Small intestine (tissue), 7 donors: ENCODE results near the gene FBXL13. TPM values are rescaled to one million over a fixed set of nuclear protein-coding genes. Genes with fewer than 3 reads are reported as not detected.

Experiments used
- DNase-seq, 2 donors: peaks; one replicate each; pipeline versions ENCODE4 v3.0.0 to v3.0.0-alpha.2; 2013
- FAIRE-seq: peaks from 2 replicates; lab custom pipeline; 2012; peaks lifted over from hg19 to GRCh38; lab: Jason Lieb, UNC
- H3K27ac ChIP-seq, 3 donors: one replicate each; pipeline ENCODE4 v1.5.1; 2013; ENCODE audit warnings: low read length in 2 of 3, mild to moderate bottlenecking in 2 of 3, control low read depth in 1 of 3, inconsistent platforms in 1 of 3, low read depth in 1 of 3, moderate library complexity in 1 of 3
- H3K27me3 ChIP-seq, 3 donors: one replicate each; pipeline ENCODE4 v1.6.1; 2013; ENCODE audit warnings: low read length in 3 of 3, inconsistent platforms in 1 of 3; ENCODE audit not compliant: control insufficient read depth in 3 of 3, insufficient read depth in 3 of 3
- H3K36me3 ChIP-seq, 3 donors: one replicate each; pipeline ENCODE4 v1.6.1; 2013; ENCODE audit warnings: low read length in 3 of 3, inconsistent platforms in 1 of 3, low read depth in 1 of 3, mild to moderate bottlenecking in 1 of 3, moderate library complexity in 1 of 3; ENCODE audit not compliant: control insufficient read depth in 3 of 3, insufficient read depth in 2 of 3
- H3K4me1 ChIP-seq, 3 donors: one replicate each; pipeline ENCODE4 v1.6.1; 2013; ENCODE audit warnings: low read length in 2 of 3, inconsistent platforms in 1 of 3, low read depth in 1 of 3, mild to moderate bottlenecking in 1 of 3, moderate library complexity in 1 of 3; ENCODE audit not compliant: control insufficient read depth in 3 of 3, insufficient read depth in 2 of 3
- H3K4me3 ChIP-seq, 3 donors: one replicate each; pipeline ENCODE4 v1.5.1; 2013; ENCODE audit warnings: low read length in 3 of 3, control low read depth in 1 of 3, inconsistent platforms in 1 of 3, low read depth in 1 of 3, mild to moderate bottlenecking in 1 of 3, moderate library complexity in 1 of 3
- H3K9me3 ChIP-seq, 2 donors: one replicate each; pipeline ENCODE4 v1.6.1; 2013; ENCODE audit warnings: low read depth in 1 of 2, low read length in 1 of 2; ENCODE audit not compliant: control insufficient read depth in 2 of 2, insufficient read depth in 1 of 2
- WGBS, 3 donors: extraction: QIAGEN DNeasy Blood & Tissue Kit; methylation state at CpG; one replicate each; pipeline ENCODE4 v1.1.7; 2013; 5-methylcytosine and 5-hydroxymethylcytosine counted together
- polyA plus RNA-seq, 4 donors: library from polyadenylated mRNA; stranded (reverse) in 3 of 4; unstranded in 1 of 4; fragments of 200-250 nt in 3 of 4; fragments of 120-200 nt in 1 of 4; gene quantifications; one replicate each; pipeline versions ENCODE4 v1.2.1 to v1.2.3, GENCODE V29; 2013
- donor health status: healthy with polysubstance abuse.
- donor health status: control.
- donor health status: control.
- donor health status: Bipolar disorder and iron deficiency.
- donor health status: healthy.

Gene FBXL13
- polyA plus RNA-seq, 4 donors: 0.10 to 0.38 TPM; not detected in 2

DNA sequence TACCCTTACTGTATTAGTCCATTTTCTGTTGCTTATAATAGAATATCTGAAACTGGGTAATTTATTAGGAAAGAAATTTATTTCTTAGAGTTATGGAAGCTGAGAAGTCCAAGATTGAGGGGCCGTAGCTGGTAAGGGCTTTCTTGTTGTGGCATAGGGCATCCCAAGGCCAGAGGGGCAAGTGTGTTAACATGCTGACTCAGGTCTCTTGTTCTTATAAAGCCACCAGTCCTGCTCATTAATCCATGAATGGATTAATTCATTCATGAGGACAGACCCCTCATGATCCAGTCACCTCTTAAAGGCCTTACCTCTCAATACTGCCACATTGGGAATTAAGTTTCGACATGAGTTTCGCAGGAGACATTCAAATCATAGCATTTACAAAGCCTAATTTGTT is 2.7 kb upstream of the FBXL13 start:
- peaks cover 0 to 14% (median 0%) of the 10 kb centered on the region in 3 donors for H3K36me3 ChIP-seq
- H3K4me3 ChIP-seq: no peak overlapping the region
- no peak overlapping the region for H3K27ac ChIP-seq
- FAIRE-seq (no peak), DNase-seq (no peak)
- H3K9me3 ChIP-seq: no peaks in the 10 kb centered on the region
- 95 to 99% (median 98%) methylated on average over 3 of the region's 3 CpGs for WGBS, 3 donors
- H3K27me3 ChIP-seq: no peaks in the 10 kb centered on the region
- H3K4me1 ChIP-seq: peaks cover 0 to 8% (median 3%) of the 10 kb centered on the region in 3 donors

DNA sequence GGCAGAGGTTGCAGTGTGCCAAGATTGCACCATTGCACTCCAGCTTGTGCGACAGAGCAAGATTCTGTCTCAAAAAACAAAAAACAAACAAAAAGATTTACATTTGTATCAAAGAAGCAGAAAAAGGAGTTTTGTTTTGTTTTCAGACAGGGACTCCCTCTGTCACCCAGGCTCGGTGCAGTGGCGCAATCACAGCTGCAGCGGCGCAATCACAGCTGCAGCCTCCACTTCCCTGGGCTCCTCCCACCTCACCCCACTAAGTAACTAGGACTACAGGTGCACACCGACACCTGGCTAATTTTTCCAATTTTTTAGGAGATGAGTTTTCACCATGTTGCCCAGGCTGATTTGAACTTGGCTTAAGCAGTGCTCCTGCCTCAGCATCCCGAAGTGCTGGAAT is 2.2 kb upstream of the FBXL13 start:
- Histone ChIP-seq H3K27me3 (no peaks in the 10 kb centered on the region), H3K36me3 (peaks cover 0 to 14% (median 0%) of the 10 kb centered on the region in 3 donors), H3K27ac (no peak overlapping the region), H3K4me3 (no peak overlapping the region), H3K9me3 (no peaks in the 10 kb centered on the region), H3K4me1 (peaks cover 0 to 8% (median 3%) of the 10 kb centered on the region in 3 donors)
- DNase-seq: peak in 1 of 2 donors; percentile 5
- no peak for FAIRE-seq
- WGBS, 3 donors: 82 to 91% (median 85%) methylated on average over 7 of the region's 7 CpGs

DNA sequence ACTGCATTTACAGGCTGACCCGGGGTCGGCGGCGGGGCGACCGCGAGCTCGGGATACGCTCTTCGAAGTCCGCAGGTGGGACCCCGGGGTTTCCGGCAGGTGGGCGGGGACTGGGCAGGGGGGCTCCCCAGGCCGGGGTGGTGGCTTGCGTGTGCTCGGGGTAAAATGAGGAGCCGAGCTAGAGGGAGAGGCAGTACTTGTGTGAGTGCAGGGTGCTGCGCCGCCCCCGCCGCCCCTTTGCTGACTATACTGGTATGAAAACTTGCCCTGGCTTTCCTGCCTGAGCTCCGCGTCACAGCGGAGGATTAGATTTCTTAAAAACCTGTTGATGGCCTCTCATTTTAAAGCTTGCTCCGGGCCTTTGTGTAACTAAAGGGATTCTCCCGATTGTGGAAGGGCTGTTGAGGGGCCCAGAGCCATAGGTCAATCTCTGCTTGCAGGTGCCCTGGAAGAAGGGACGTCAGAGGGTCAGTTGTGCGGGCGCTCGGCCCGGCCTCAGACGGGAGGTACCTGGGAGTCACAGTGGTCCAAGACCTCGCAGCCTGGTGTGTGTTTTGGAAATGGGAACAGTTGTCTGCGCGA is 832 bp upstream of the FBXL13 start:
- 1 to 6% (median 1%) methylated on average over 28 to 36 of the region's 36 CpGs for WGBS, 3 donors
- Histone ChIP-seq H3K36me3 (peaks cover 0 to 8% (median 0%) of the 10 kb centered on the region in 3 donors), H3K9me3 (no peaks in the 10 kb centered on the region), H3K4me3 (peak overlapping the region; percentile 59 to 80 (median 80)), H3K27ac (peak overlapping the region; percentile 68 to 88 (median 85)), H3K4me1 (peaks cover 0 to 8% (median 3%) of the 10 kb centered on the region in 3 donors), H3K27me3 (no peaks in the 10 kb centered on the region)
- FAIRE-seq: no peak
- peak; percentile 41 to 77 for DNase-seq

GRCh38 chr7:103073989-103074518 is 542 bp downstream of the FBXL13 start:
- 6 to 13% (median 12%) methylated on average over 6 of the region's 6 CpGs for WGBS, 3 donors
- H3K27ac ChIP-seq: peak overlapping the region; percentile 49 to 88 (median 85)
- peaks cover 0 to 8% (median 3%) of the 10 kb centered on the region in 3 donors for H3K4me1 ChIP-seq
- peaks cover 0 to 8% (median 0%) of the 10 kb centered on the region in 3 donors for H3K36me3 ChIP-seq
- peak in 1 of 2 donors; percentile 74 for DNase-seq
- H3K27me3 ChIP-seq: no peaks in the 10 kb centered on the region
- peak overlapping the region in 2 of 3 donors; percentile 59 to 80 for H3K4me3 ChIP-seq
- no peaks in the 10 kb centered on the region for H3K9me3 ChIP-seq
- no peak for FAIRE-seq

GRCh38 chr7:103071000-103071399 is 3.6 kb downstream of the FBXL13 start:
- FAIRE-seq (no peak), DNase-seq (no peak)
- 89 to 91% (median 90%) methylated on average over 2 of the region's 2 CpGs for WGBS, 3 donors
- no peak overlapping the region for H3K27ac ChIP-seq
- peaks cover 0 to 6% of the 10 kb centered on the region in 2 donors for H3K9me3 ChIP-seq
- H3K36me3 ChIP-seq: no peaks in the 10 kb centered on the region
- H3K4me3 ChIP-seq: no peak overlapping the region
- H3K27me3 ChIP-seq: no peaks in the 10 kb centered on the region
- H3K4me1 ChIP-seq: peaks cover 0 to 4% (median 0%) of the 10 kb centered on the region in 3 donors

- Histone ChIP-seq H3K27ac (no peak overlapping the region), H3K36me3 (no peaks in the 10 kb centered on the region), H3K4me1 (peaks cover 0 to under 1% (median 0%) of the 10 kb centered on the region in 3 donors), H3K27me3 (no peaks in the 10 kb centered on the region), H3K9me3 (peaks cover 0 to 6% of the 10 kb centered on the region in 2 donors), H3K4me3 (no peak overlapping the region)
- WGBS, 3 donors: 90 to 96% (median 92%) methylated on average over 22 to 23 of the region's 23 CpGs
- FAIRE-seq: no peak
- DNase-seq: no peak
Measured at GRCh38 chr7:103068414-103069403, 5.9 kb downstream of the FBXL13 start.

GRCh38 chr7:103065667-103066066 is 8.9 kb downstream of the FBXL13 start:
- DNase-seq (peak; percentile 9 to 16), FAIRE-seq (no peak)
- Histone ChIP-seq H3K4me3 (no peak overlapping the region), H3K27me3 (no peaks in the 10 kb centered on the region), H3K27ac (no peak overlapping the region), H3K36me3 (no peaks in the 10 kb centered on the region), H3K9me3 (peaks cover 0 to 6% of the 10 kb centered on the region in 2 donors), H3K4me1 (no peaks in the 10 kb centered on the region)
- 8 to 26% (median 21%) methylated on average over 1 of the region's 1 CpG for WGBS, 3 donors

DNA sequence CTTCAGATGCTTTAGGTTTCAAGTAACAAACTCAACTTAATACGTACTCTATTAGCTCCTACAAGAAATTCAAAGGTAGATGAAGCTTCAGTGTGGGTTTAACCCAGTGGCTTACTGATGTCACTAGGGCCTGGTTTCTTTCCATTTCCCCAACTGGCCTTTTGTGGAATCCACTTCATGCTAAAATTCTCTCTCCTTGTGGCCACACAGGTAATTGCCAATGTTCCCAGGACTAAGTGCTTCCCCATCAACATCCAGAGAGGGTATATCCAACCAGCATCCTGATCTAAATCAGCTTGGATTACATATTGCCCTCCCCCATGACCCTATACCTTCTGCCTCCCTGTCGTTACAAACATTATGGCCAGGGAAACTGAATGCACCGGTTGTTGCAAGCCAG is 10.7 kb downstream of the FBXL13 start:
- Histone ChIP-seq H3K27me3 (no peaks in the 10 kb centered on the region), H3K27ac (no peak overlapping the region), H3K9me3 (peaks cover 0 to 5% of the 10 kb centered on the region in 2 donors), H3K36me3 (no peaks in the 10 kb centered on the region), H3K4me1 (no peaks in the 10 kb centered on the region), H3K4me3 (no peak overlapping the region)
- WGBS, 3 donors: 89% methylated on average over 3 of the region's 3 CpGs
- FAIRE-seq: no peak
- no peak for DNase-seq
